A673 (cell line): Measurements from ENCODE around the gene PTTG1IP. TPM values are rescaled to one million over a fixed set of nuclear protein-coding genes. Genes with fewer than 3 reads are reported as not detected.

ENCODE experiments used
- BruUV-seq: library from RNA; stranded (reverse); fragments of 400-500 nt; replicated peaks from 2 replicates; lab custom pipeline; 2021; lab: Mats Ljungman, UMichigan
- CTCF ChIA-PET: fragments of 300-600 bp; sonication (Branson Sonifier 250); formaldehyde crosslinking; loops from one replicate; lab custom pipeline; 2022; ENCODE audit warnings: antibody characterized with exemption; lab: Charles Lee
- POLR2A ChIA-PET: fragments of 300-600 bp; sonication (Branson Sonifier 250); formaldehyde crosslinking; loops from one replicate; lab custom pipeline; 2022; ENCODE audit warnings: antibody characterized with exemption; ENCODE audit not compliant: low non-redundant PET; lab: Charles Lee
- DNase-seq: peaks from one replicate; pipeline ENCODE4 v3.0.0-alpha.2; 2015; ENCODE audit warnings: low spot score
- H3K27ac ChIP-seq: fragments of 200-600 bp; sonication (generic); 2 replicates; pipeline ENCODE4 v1.5.1; 2016; ENCODE audit warnings: mixed run types, low read depth, mild to moderate bottlenecking, mixed read lengths, antibody characterized with exemption, low read length; ENCODE audit not compliant: poor library complexity, severe bottlenecking
- H3K27me3 ChIP-seq: fragments of 200-600 bp; sonication (generic); replicated peaks from 2 replicates; pipeline ENCODE4 v1.6.1; 2017; ENCODE audit warnings: mixed run types, low read depth, mild to moderate bottlenecking, mixed read lengths, antibody characterized with exemption, low read length; ENCODE audit not compliant: insufficient read depth, poor library complexity
- H3K36me3 ChIP-seq: fragments of 200-600 bp; sonication (generic); 2 replicates; pipeline ENCODE4 v1.6.1; 2016; ENCODE audit warnings: mixed run types, mild to moderate bottlenecking, mixed read lengths, antibody characterized with exemption, low read length; ENCODE audit not compliant: insufficient read depth, poor library complexity, severe bottlenecking
- H3K4me1 ChIP-seq: fragments of 200-600 bp; sonication (generic); 2 replicates; pipeline ENCODE4 v1.6.1; 2017; ENCODE audit warnings: mixed run types, mild to moderate bottlenecking, mixed read lengths, antibody characterized with exemption, low read length; ENCODE audit not compliant: insufficient read depth, poor library complexity, severe bottlenecking
- H3K4me3 ChIP-seq: fragments of 200-600 bp; sonication (generic); 2 replicates; pipeline ENCODE4 v1.5.1; 2016; ENCODE audit warnings: low read depth, mixed run types, mild to moderate bottlenecking, mixed read lengths, low read length; ENCODE audit not compliant: poor library complexity, severe bottlenecking
- H3K9me3 ChIP-seq: fragments of 200-600 bp; sonication (generic); 2 replicates; pipeline ENCODE4 v1.6.1; 2016; ENCODE audit warnings: mixed run types, low read depth, mild to moderate bottlenecking, mixed read lengths, antibody characterized with exemption, low read length; ENCODE audit not compliant: poor library complexity, severe bottlenecking
- CTCF ChIP-seq: fragments of 300-800, 200-600 bp; sonication (generic); conservative IDR thresholded peaks from 2 replicates; pipeline ENCODE4 v1.5.1; 2017; ENCODE audit warnings: low read depth, mild to moderate bottlenecking, antibody characterized with exemption, low read length, moderate library complexity, mixed read lengths
- EZH2 ChIP-seq: fragments of 200-600 bp; sonication (generic); IDR thresholded peaks from 2 replicates; pipeline ENCODE4 v1.6.1; 2017; ENCODE audit warnings: borderline replicate concordance, low read depth, mild to moderate bottlenecking, mixed read lengths, antibody characterized with exemption, low read length; ENCODE audit not compliant: poor library complexity, severe bottlenecking
- intact Hi-C: fragments of 100-400 bp; cut with micrococcal nuclease; formaldehyde crosslinking; loops from one replicate; pipeline ENCODE4 v1.10.0; 2022; ENCODE audit not compliant: unreplicated experiment
- total RNA-seq: library from RNA; stranded (reverse); gene quantifications from 2 replicates; pipeline ENCODE4 v1.2.3, GENCODE V29; 2021

PTTG1IP gene
- total RNA-seq, 1 experiment from 2014 or later, result 216 TPM

- Histone ChIP-seq H3K27me3 (no peaks in the 10 kb centered on the region), H3K4me1 (no peaks in the 10 kb centered on the region), H3K9me3 (no peaks in the 10 kb centered on the region), H3K27ac (no peak overlapping the region), H3K4me3 (no peak overlapping the region), H3K36me3 (no peaks in the 10 kb centered on the region)
- intact Hi-C loops, result no loop called here
- no TSS peak for BruUV-seq
- ChIA-PET CTCF (no interaction called here), POLR2A (interaction anchor here (0.6 kb wide), 1 partner anchor 178 kb away, joined by 12 read pairs; no protein-coding TSS in a partner anchor)
- DNase-seq, result no peak
- no peak for TF ChIP-seq CTCF
- no peak for TF ChIP-seq EZH2
Measured at GRCh38 chr21:44838039-44838895, 35.2 kb downstream of the PTTG1IP start.

GRCh38 chr21:44837537-44837936 is 36.0 kb downstream of the PTTG1IP start:
- no peaks in the 10 kb centered on the region for H3K4me1 ChIP-seq
- no peak overlapping the region for H3K4me3 ChIP-seq
- intact Hi-C loops, result no loop called here
- CTCF ChIA-PET, result no interaction called here
- TF ChIP-seq EZH2 (no peak), CTCF (no peak)
- no peak for DNase-seq
- H3K36me3 ChIP-seq, result no peaks in the 10 kb centered on the region
- no peaks in the 10 kb centered on the region for H3K27me3 ChIP-seq
- no TSS peak for BruUV-seq
- no peaks in the 10 kb centered on the region for H3K9me3 ChIP-seq
- POLR2A ChIA-PET, result no interaction called here
- no peak overlapping the region for H3K27ac ChIP-seq

GRCh38 chr21:44836666-44837471 is 36.6 kb downstream of the PTTG1IP start:
- Histone ChIP-seq H3K4me1 (no peaks in the 10 kb centered on the region), H3K27me3 (no peaks in the 10 kb centered on the region), H3K36me3 (no peaks in the 10 kb centered on the region), H3K4me3 (no peak overlapping the region), H3K9me3 (no peaks in the 10 kb centered on the region), H3K27ac (no peak overlapping the region)
- TF ChIP-seq EZH2 (no peak), CTCF (no peak)
- POLR2A ChIA-PET, result no interaction called here
- intact Hi-C loops, result no loop called here
- CTCF ChIA-PET, result no interaction called here
- BruUV-seq, result no TSS peak
- DNase-seq, result no peak
